ENCODE data around the gene LLGL2. TPM values are rescaled to one million over a fixed set of nuclear protein-coding genes. Genes with fewer than 3 reads are reported as not detected.

Gene LLGL2
- total and polyA plus RNA-seq, 10 of the 15 experiments (the other 5 are each of a cell fraction or from before 2014, with no cell fraction given): 0.21 to 9.9 (median 4.5) TPM

GRCh38 chr17:75513641-75514000 is 11.9 kb upstream of the LLGL2 start (continued):
- TF ChIP-seq CEBPZ (IDR thresholded peaks at IDR 0.05; ENCODE audit: low read depth, low read length) (no peak), ZNF24 (IDR thresholded peaks at IDR 0.05) (no peak), ZBTB11 (CRISPR knock-in tag; IDR thresholded peaks at IDR 0.05) (no peak), FOXK2 (IDR thresholded peaks at IDR 0.05) (no peak), SUZ12 (IDR thresholded peaks at IDR 0.05; ENCODE audit: unreplicated experiment) (no peak)
